GM10266 (cell line): ENCODE measurements around the gene NOXO1.

Experiments used
- DNase-seq: peaks from one replicate; pipeline ENCODE4 v3.0.0; 2012; ENCODE audit errors: extremely low spot score
- CTCF ChIP-seq: IDR thresholded peaks from 2 replicates; pipeline ENCODE4 v1.5.1; 2012; ENCODE audit warnings: mild to moderate bottlenecking, low read depth; ENCODE audit not compliant: control insufficient read depth, insufficient read depth; ENCODE audit errors: missing control alignments

The NOXO1 gene

GRCh38 chr16:1938910-1939309 is 42.4 kb downstream of the NOXO1 start:
- DNase-seq: no peak
- no peak for TF ChIP-seq CTCF

GRCh38 chr16:1938316-1938715 is 43.0 kb downstream of the NOXO1 start:
- no peak for DNase-seq

GRCh38 chr16:1936945-1937479 is 44.3 kb downstream of the NOXO1 start:
- no peak for TF ChIP-seq CTCF
- DNase-seq: no peak

More at GRCh38 chr16:1938316-1938715, 43.0 kb downstream of the NOXO1 start:
- no peak for TF ChIP-seq CTCF

- no peak for TF ChIP-seq CTCF
- no peak for DNase-seq
These were observed 48.1 kb downstream of the NOXO1 start for GRCh38 chr16:1933097-1933661.

GRCh38 chr16:1932050-1933028 is 48.9 kb downstream of the NOXO1 start:
- no peak for DNase-seq
- no peak for TF ChIP-seq CTCF

DNA sequence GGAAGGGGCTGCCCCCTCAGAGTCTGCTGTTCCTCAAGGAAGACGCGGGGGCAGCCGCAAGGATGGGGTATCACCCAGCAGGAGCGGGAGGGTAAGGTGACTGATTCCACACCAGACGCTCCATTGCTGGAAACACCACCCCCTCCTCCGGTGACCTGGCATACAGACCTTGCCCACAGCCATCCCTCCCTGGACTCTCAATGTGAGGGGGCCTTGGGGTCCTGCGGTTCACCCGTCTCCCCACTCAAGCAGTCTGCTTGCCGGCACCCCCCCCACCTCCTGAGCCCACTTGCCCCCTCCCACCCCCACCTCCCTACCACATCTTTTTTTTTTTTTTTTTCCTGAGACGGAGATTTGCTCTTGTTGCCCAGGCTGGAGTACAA is 50.9 kb downstream of the NOXO1 start:
- no peak for DNase-seq
- no peak for TF ChIP-seq CTCF
